Measurements from ENCODE around the gene RPL22L1. TPM values are rescaled to one million over a fixed set of nuclear protein-coding genes. Genes with fewer than 3 reads are reported as not detected.
"Not testable (repeated sequence)": the region's sequence is repeated elsewhere in the genome, so short reads cannot be mapped to it uniquely, and the experiment has no call there.

Gene RPL22L1
- total RNA-seq, 2 donors from 2014 or later: 96.6 to 144 TPM

GRCh38 chr3:170897978-170898377 is 28.0 kb upstream of the RPL22L1 start:
- Mint-ChIP-seq H3K27ac (no peak overlapping the region), H3K4me3 (no peak overlapping the region), H3K4me1 (ENCODE audit: low read depth in 2 of 2) (peaks cover 0 to 2% of the 10 kb centered on the region in 2 donors), H3K27me3 (no peaks in the 10 kb centered on the region), H3K9me3 (no peaks in the 10 kb centered on the region), H3K36me3 (peaks cover 9% of the 10 kb centered on the region)
- ATAC-seq: no peak
- no peak for DNase-seq (ENCODE audit: low spot score)

- H3K9me3 Mint-ChIP-seq; H3K4me3 Mint-ChIP-seq; H3K4me1 Mint-ChIP-seq (ENCODE audit: low read depth in 2 of 2); H3K27me3 Mint-ChIP-seq; H3K36me3 Mint-ChIP-seq; ATAC-seq; DNase-seq (ENCODE audit: low spot score); H3K27ac Mint-ChIP-seq: not testable (repeated sequence)
These were observed 27.2 kb upstream of the RPL22L1 start for GRCh38 chr3:170897199-170897598.

- DNase-seq (ENCODE audit: low spot score) (no peak), ATAC-seq (no peak)
- Mint-ChIP-seq H3K9me3 (no peaks in the 10 kb centered on the region), H3K27me3 (no peaks in the 10 kb centered on the region), H3K4me1 (ENCODE audit: low read depth in 2 of 2) (peaks cover 0 to 1% of the 10 kb centered on the region in 2 donors), H3K4me3 (no peak overlapping the region), H3K27ac (no peak overlapping the region), H3K36me3 (peaks cover 7% of the 10 kb centered on the region)
These were observed 26.8 kb upstream of the RPL22L1 start for GRCh38 chr3:170896781-170897180.

GRCh38 chr3:170896333-170896732 is 26.3 kb upstream of the RPL22L1 start:
- not testable (repeated sequence) for H3K9me3 Mint-ChIP-seq; DNase-seq (ENCODE audit: low spot score); H3K27me3 Mint-ChIP-seq; H3K4me1 Mint-ChIP-seq (ENCODE audit: low read depth in 2 of 2); H3K4me3 Mint-ChIP-seq; ATAC-seq; H3K36me3 Mint-ChIP-seq; H3K27ac Mint-ChIP-seq

GRCh38 chr3:170893895-170894294 is 23.9 kb upstream of the RPL22L1 start:
- H3K9me3 Mint-ChIP-seq: no peaks in the 10 kb centered on the region
- no peak overlapping the region for H3K27ac Mint-ChIP-seq
- ATAC-seq: no peak
- no peaks in the 10 kb centered on the region for H3K27me3 Mint-ChIP-seq
- H3K4me1 Mint-ChIP-seq (ENCODE audit: low read depth in 2 of 2): no peaks in the 10 kb centered on the region
- no peak for DNase-seq (ENCODE audit: low spot score)
- peaks cover 12% of the 10 kb centered on the region for H3K36me3 Mint-ChIP-seq
- H3K4me3 Mint-ChIP-seq: no peak overlapping the region

- H3K27ac Mint-ChIP-seq: no peak overlapping the region
- peaks cover 5% of the 10 kb centered on the region for H3K36me3 Mint-ChIP-seq
- no peak for ATAC-seq
- DNase-seq (ENCODE audit: low spot score): no peak
- H3K27me3 Mint-ChIP-seq: peaks cover under 1 to 2% of the 10 kb centered on the region in 2 donors
- no peaks in the 10 kb centered on the region for H3K9me3 Mint-ChIP-seq
- H3K4me3 Mint-ChIP-seq: no peak overlapping the region
- no peaks in the 10 kb centered on the region for H3K4me1 Mint-ChIP-seq (ENCODE audit: low read depth in 2 of 2)
These were observed 19.6 kb upstream of the RPL22L1 start for GRCh38 chr3:170889630-170890029.

- no peak overlapping the region for H3K27ac Mint-ChIP-seq
- ATAC-seq (no peak), DNase-seq (ENCODE audit: low spot score) (no peak)
- H3K9me3 Mint-ChIP-seq: no peaks in the 10 kb centered on the region
- peaks cover 5% of the 10 kb centered on the region for H3K36me3 Mint-ChIP-seq
- H3K27me3 Mint-ChIP-seq: peaks cover 3 to 7% of the 10 kb centered on the region in 2 donors
- no peak overlapping the region for H3K4me3 Mint-ChIP-seq
- no peaks in the 10 kb centered on the region for H3K4me1 Mint-ChIP-seq (ENCODE audit: low read depth in 2 of 2)
These were observed 19.1 kb upstream of the RPL22L1 start for GRCh38 chr3:170889132-170889531.

GRCh38 chr3:170884109-170884930 is 14.3 kb upstream of the RPL22L1 start:
- not testable (repeated sequence) for H3K9me3 Mint-ChIP-seq; ATAC-seq; DNase-seq (ENCODE audit: low spot score); H3K27me3 Mint-ChIP-seq; H3K27ac Mint-ChIP-seq; H3K4me3 Mint-ChIP-seq; H3K36me3 Mint-ChIP-seq; H3K4me1 Mint-ChIP-seq (ENCODE audit: low read depth in 2 of 2)

GRCh38 chr3:170878688-170879087 is 8.7 kb upstream of the RPL22L1 start:
- not testable (repeated sequence) for H3K4me3 Mint-ChIP-seq; H3K36me3 Mint-ChIP-seq; DNase-seq (ENCODE audit: low spot score); H3K4me1 Mint-ChIP-seq (ENCODE audit: low read depth in 2 of 2); H3K27me3 Mint-ChIP-seq; H3K9me3 Mint-ChIP-seq; H3K27ac Mint-ChIP-seq; ATAC-seq

- not testable (repeated sequence) for H3K27ac Mint-ChIP-seq; DNase-seq (ENCODE audit: low spot score); ATAC-seq; H3K36me3 Mint-ChIP-seq; H3K27me3 Mint-ChIP-seq; H3K4me3 Mint-ChIP-seq; H3K4me1 Mint-ChIP-seq (ENCODE audit: low read depth in 2 of 2); H3K9me3 Mint-ChIP-seq
These were observed 7.3 kb upstream of the RPL22L1 start for GRCh38 chr3:170877311-170877710.

- no peak for ATAC-seq
- DNase-seq (ENCODE audit: low spot score): no peak
- no peaks in the 10 kb centered on the region for H3K4me1 Mint-ChIP-seq (ENCODE audit: low read depth in 2 of 2)
- no peak overlapping the region for H3K27ac Mint-ChIP-seq
- no peaks in the 10 kb centered on the region for H3K36me3 Mint-ChIP-seq
- no peaks in the 10 kb centered on the region for H3K9me3 Mint-ChIP-seq
- H3K27me3 Mint-ChIP-seq: no peaks in the 10 kb centered on the region
- no peak overlapping the region for H3K4me3 Mint-ChIP-seq
These were observed 6.5 kb upstream of the RPL22L1 start for GRCh38 chr3:170876537-170876936.

GRCh38 chr3:170869239-170869590 is 780 bp downstream of the RPL22L1 start:
- peaks cover 24 to 32% of the 10 kb centered on the region in 2 donors for H3K4me1 Mint-ChIP-seq (ENCODE audit: low read depth in 2 of 2)
- peak overlapping the region; percentile 98 to 99 for H3K27ac Mint-ChIP-seq
- H3K27me3 Mint-ChIP-seq: no peaks in the 10 kb centered on the region
- DNase-seq (ENCODE audit: low spot score) (no peak), ATAC-seq (no peak)
- peak overlapping the region; percentile 100 for H3K4me3 Mint-ChIP-seq
- H3K9me3 Mint-ChIP-seq: no peaks in the 10 kb centered on the region
- H3K36me3 Mint-ChIP-seq: peaks cover 24% of the 10 kb centered on the region

- Mint-ChIP-seq H3K4me3 (peak overlapping the region; percentile 100), H3K36me3 (peaks cover 24% of the 10 kb centered on the region), H3K27ac (peak overlapping the region; percentile 98 to 99), H3K27me3 (no peaks in the 10 kb centered on the region), H3K4me1 (ENCODE audit: low read depth in 2 of 2) (peaks cover 24 to 32% of the 10 kb centered on the region in 2 donors), H3K9me3 (no peaks in the 10 kb centered on the region)
- ATAC-seq (no peak), DNase-seq (ENCODE audit: low spot score) (no peak)
These were observed 1.3 kb downstream of the RPL22L1 start for GRCh38 chr3:170868577-170869238.

GRCh38 chr3:170867143-170867937 is 2.7 kb downstream of the RPL22L1 start:
- Mint-ChIP-seq H3K27me3 (no peaks in the 10 kb centered on the region), H3K4me1 (ENCODE audit: low read depth in 2 of 2) (peaks cover 24 to 32% of the 10 kb centered on the region in 2 donors), H3K4me3 (peak overlapping the region; percentile 72), H3K36me3 (peaks cover 24% of the 10 kb centered on the region), H3K9me3 (no peaks in the 10 kb centered on the region), H3K27ac (peak overlapping the region; percentile 64 to 70)
- ATAC-seq: no peak
- DNase-seq (ENCODE audit: low spot score): no peak

Data from natural killer cell treated with Interleukin-12 subunit alpha and Interleukin-12 subunit beta and Interleukin-15 and Interleukin-18, amount 100 ng/mL, for 72 hours (primary cell).